Measurements from ENCODE around the gene MBNL3.

Gene MBNL3

GRCh38 chrX:132393992-132394391, 94.8 kb downstream of the MBNL3 start:
- no peak for TF ChIP-seq CTCF (conservative IDR thresholded peaks at IDR 0.05; ENCODE audit: control insufficient read depth, insufficient read depth, low read depth, low read length)
- DNase-seq (ENCODE audit: low read depth), result peak; percentile 10

GRCh38 chrX:132393485-132393884, 95.4 kb downstream of the MBNL3 start:
- no peak overlapping the region for H3K4me3 ChIP-seq (ENCODE audit: control insufficient read depth, low read depth, low read length)
- DNase-seq (ENCODE audit: low read depth), result no peak
- no peak for TF ChIP-seq CTCF (conservative IDR thresholded peaks at IDR 0.05; ENCODE audit: control insufficient read depth, insufficient read depth, low read depth, low read length)

More at GRCh38 chrX:132393992-132394391, 94.8 kb downstream of the MBNL3 start:
- H3K4me3 ChIP-seq (ENCODE audit: control insufficient read depth, low read depth, low read length), result no peak overlapping the region

- H3K4me3 ChIP-seq (ENCODE audit: control insufficient read depth, low read depth, low read length), result no peak overlapping the region
- no peak for DNase-seq (ENCODE audit: low read depth)
- TF ChIP-seq CTCF (conservative IDR thresholded peaks at IDR 0.05; ENCODE audit: control insufficient read depth, insufficient read depth, low read depth, low read length), result no peak
Observed at GRCh38 chrX:132393085-132393484, 95.8 kb downstream of the MBNL3 start.

- DNase-seq (ENCODE audit: low read depth), result no peak
- H3K4me3 ChIP-seq (ENCODE audit: control insufficient read depth, low read depth, low read length), result no peak overlapping the region
- TF ChIP-seq CTCF (conservative IDR thresholded peaks at IDR 0.05; ENCODE audit: control insufficient read depth, insufficient read depth, low read depth, low read length), result no peak
Observed at GRCh38 chrX:132390792-132391191, 98.0 kb downstream of the MBNL3 start.

GRCh38 chrX:132389480-132389879, 99.4 kb downstream of the MBNL3 start:
- no peak overlapping the region for H3K4me3 ChIP-seq (ENCODE audit: control insufficient read depth, low read depth, low read length)
- no peak for DNase-seq (ENCODE audit: low read depth)
- TF ChIP-seq CTCF (conservative IDR thresholded peaks at IDR 0.05; ENCODE audit: control insufficient read depth, insufficient read depth, low read depth, low read length), result no peak

GRCh38 chrX:132388371-132388770, 100.5 kb downstream of the MBNL3 start:
- no peak overlapping the region for H3K4me3 ChIP-seq (ENCODE audit: control insufficient read depth, low read depth, low read length)
- no peak for TF ChIP-seq CTCF (conservative IDR thresholded peaks at IDR 0.05; ENCODE audit: control insufficient read depth, insufficient read depth, low read depth, low read length)
- DNase-seq (ENCODE audit: low read depth), result no peak

GRCh38 chrX:132384301-132384700, 104.5 kb downstream of the MBNL3 start:
- DNase-seq (ENCODE audit: low read depth), result no peak
- no peak for TF ChIP-seq CTCF (conservative IDR thresholded peaks at IDR 0.05; ENCODE audit: control insufficient read depth, insufficient read depth, low read depth, low read length)

More at GRCh38 chrX:132384301-132384700, 104.5 kb downstream of the MBNL3 start:
- no peak overlapping the region for H3K4me3 ChIP-seq (ENCODE audit: control insufficient read depth, low read depth, low read length)
